Measurements from ENCODE around the gene SLC44A4. TPM values are rescaled to one million over a fixed set of nuclear protein-coding genes. Genes with fewer than 3 reads are reported as not detected.
"Not testable (repeated sequence)": the region's sequence is repeated elsewhere in the genome, so short reads cannot be mapped to it uniquely, and the experiment has no call there.

SLC44A4 gene
- total RNA-seq, 5 donors from 2014 or later (not counting 1 experiment from before 2014, with no cell fraction given), result 0.13 to 0.96 (median 0.57) TPM; not detected in 2

GRCh38 chr6:31908791-31909190, 30.0 kb upstream of the SLC44A4 start:
- no peak overlapping the region for H3K4me3 Mint-ChIP-seq
- no peaks in the 10 kb centered on the region for H3K36me3 ChIP-seq (ENCODE audit: control insufficient read depth in 2 of 2, extremely low read depth in 1 of 2, insufficient read depth in 1 of 2, low read length in 1 of 2)
- no peaks in the 10 kb centered on the region for H3K9me3 Mint-ChIP-seq
- no peaks in the 10 kb centered on the region for H3K4me1 Mint-ChIP-seq
- no peak overlapping the region for H3K27ac Mint-ChIP-seq
- no peak overlapping the region for H3K27ac ChIP-seq (ENCODE audit: low read length)
- H3K9me3 ChIP-seq, result no peaks in the 10 kb centered on the region
- ChIA-PET CTCF (no interaction called here), POLR2A (no interaction called here)
- no peaks in the 10 kb centered on the region for H3K36me3 Mint-ChIP-seq
- H3K4me1 ChIP-seq (ENCODE audit: control insufficient read depth in 1 of 2, extremely low read depth in 1 of 2, insufficient read depth in 2 of 2, low read length in 2 of 2), result no peaks in the 10 kb centered on the region
- H3K4me3 ChIP-seq (ENCODE audit: control insufficient read depth in 1 of 2, extremely low read depth in 1 of 2, low read length in 1 of 2), result no peak overlapping the region
- ATAC-seq (replicated peaks in 1 of 4) (no peak), DNase-seq (no peak)
- peaks cover 0 to 3% of the 10 kb centered on the region in 2 donors for H3K27me3 Mint-ChIP-seq
- no CpG with 5 or more reads among the region's 4 CpGs for WGBS (ENCODE audit: insufficient coverage)
- peaks cover 0 to 27% of the 10 kb centered on the region in 2 experiments for H3K27me3 ChIP-seq (replicated peaks in 1 of 2; ENCODE audit: control insufficient read depth in 2 of 2, extremely low read depth in 1 of 2, insufficient read depth in 2 of 2, low read length in 1 of 2)

GRCh38 chr6:31908255-31908654, 29.5 kb upstream of the SLC44A4 start:
- H3K9me3 ChIP-seq; H3K9me3 Mint-ChIP-seq; H3K27me3 Mint-ChIP-seq; POLR2A ChIA-PET; H3K4me1 ChIP-seq (ENCODE audit: control insufficient read depth in 1 of 2, extremely low read depth in 1 of 2, insufficient read depth in 2 of 2, low read length in 2 of 2); H3K4me3 Mint-ChIP-seq; CTCF ChIA-PET; H3K36me3 Mint-ChIP-seq; H3K4me1 Mint-ChIP-seq; DNase-seq; H3K36me3 ChIP-seq (ENCODE audit: control insufficient read depth in 2 of 2, extremely low read depth in 1 of 2, insufficient read depth in 1 of 2, low read length in 1 of 2); H3K27ac Mint-ChIP-seq; H3K4me3 ChIP-seq (ENCODE audit: control insufficient read depth in 1 of 2, extremely low read depth in 1 of 2, low read length in 1 of 2); H3K27ac ChIP-seq (ENCODE audit: low read length); ATAC-seq (replicated peaks in 1 of 4): not testable (repeated sequence)
- WGBS (ENCODE audit: insufficient coverage), result 92% methylated on average over 2 of the region's 5 CpGs
- peaks cover 0 to 24% of the 10 kb centered on the region in 2 experiments for H3K27me3 ChIP-seq (replicated peaks in 1 of 2; ENCODE audit: control insufficient read depth in 2 of 2, extremely low read depth in 1 of 2, insufficient read depth in 2 of 2, low read length in 1 of 2)

GRCh38 chr6:31907158-31907813, 28.5 kb upstream of the SLC44A4 start:
- H3K9me3 ChIP-seq, result no peaks in the 10 kb centered on the region
- peaks cover 9 to 10% (median 9%) of the 10 kb centered on the region in 3 donors for H3K4me1 Mint-ChIP-seq
- no peak overlapping the region for H3K4me3 ChIP-seq (ENCODE audit: control insufficient read depth in 1 of 2, extremely low read depth in 1 of 2, low read length in 1 of 2)
- no peaks in the 10 kb centered on the region for H3K9me3 Mint-ChIP-seq
- no peaks in the 10 kb centered on the region for H3K36me3 ChIP-seq (ENCODE audit: control insufficient read depth in 2 of 2, extremely low read depth in 1 of 2, insufficient read depth in 1 of 2, low read length in 1 of 2)
- 44% methylated on average over 3 of the region's 7 CpGs for WGBS (ENCODE audit: insufficient coverage)
- ATAC-seq (replicated peaks in 1 of 4) (no peak), DNase-seq (no peak)
- peaks cover 0 to 1% of the 10 kb centered on the region in 2 donors for H3K27me3 Mint-ChIP-seq
- H3K36me3 Mint-ChIP-seq, result no peaks in the 10 kb centered on the region
- H3K4me3 Mint-ChIP-seq, result no peak overlapping the region
- no peak overlapping the region for H3K27ac ChIP-seq (ENCODE audit: low read length)
- ChIA-PET CTCF (interaction anchor here in 1 of 2 donors (0.7 kb wide), 1 partner anchor 46 kb away, joined by 5 read pairs; no protein-coding TSS in a partner anchor), POLR2A (interaction anchor here (0.5 to 0.7 kb wide), 3 partner anchors 9 to 415 kb away, joined by 6 to 8 read pairs (median 7); no protein-coding TSS in a partner anchor)
- H3K4me1 ChIP-seq (ENCODE audit: control insufficient read depth in 1 of 2, extremely low read depth in 1 of 2, insufficient read depth in 2 of 2, low read length in 2 of 2), result peaks cover 0 to 7% of the 10 kb centered on the region in 2 experiments
- peaks cover 0 to 18% of the 10 kb centered on the region in 2 experiments for H3K27me3 ChIP-seq (replicated peaks in 1 of 2; ENCODE audit: control insufficient read depth in 2 of 2, extremely low read depth in 1 of 2, insufficient read depth in 2 of 2, low read length in 1 of 2)
- no peak overlapping the region for H3K27ac Mint-ChIP-seq

GRCh38 chr6:31906727-31907126, 27.9 kb upstream of the SLC44A4 start:
- not testable (repeated sequence) for DNase-seq; H3K36me3 ChIP-seq (ENCODE audit: control insufficient read depth in 2 of 2, extremely low read depth in 1 of 2, insufficient read depth in 1 of 2, low read length in 1 of 2); H3K4me3 ChIP-seq (ENCODE audit: control insufficient read depth in 1 of 2, extremely low read depth in 1 of 2, low read length in 1 of 2); H3K27me3 Mint-ChIP-seq; H3K4me1 ChIP-seq (ENCODE audit: control insufficient read depth in 1 of 2, extremely low read depth in 1 of 2, insufficient read depth in 2 of 2, low read length in 2 of 2); H3K27ac Mint-ChIP-seq; ATAC-seq (replicated peaks in 1 of 4); H3K9me3 ChIP-seq; H3K27ac ChIP-seq (ENCODE audit: low read length); H3K36me3 Mint-ChIP-seq; H3K4me3 Mint-ChIP-seq; H3K9me3 Mint-ChIP-seq
- H3K4me1 Mint-ChIP-seq, result peaks cover 9 to 11% (median 9%) of the 10 kb centered on the region in 3 donors
- CTCF ChIA-PET, result interaction anchor here (0.7 kb wide), 2 partner anchors 46 to 248 kb away, joined by 3 to 5 read pairs; no protein-coding TSS in a partner anchor
- POLR2A ChIA-PET, result interaction anchor here (0.5 to 0.6 kb wide), 2 partner anchors 9 to 30 kb away, joined by 6 to 8 read pairs; no protein-coding TSS in a partner anchor
- 78% methylated on average over 5 of the region's 8 CpGs for WGBS (ENCODE audit: insufficient coverage)
- H3K27me3 ChIP-seq (replicated peaks in 1 of 2; ENCODE audit: control insufficient read depth in 2 of 2, extremely low read depth in 1 of 2, insufficient read depth in 2 of 2, low read length in 1 of 2), result peaks cover 0 to 18% of the 10 kb centered on the region in 2 experiments

- H3K4me3 Mint-ChIP-seq, result no peak overlapping the region
- no peak overlapping the region for H3K4me3 ChIP-seq (ENCODE audit: control insufficient read depth in 1 of 2, extremely low read depth in 1 of 2, low read length in 1 of 2)
- H3K4me1 Mint-ChIP-seq, result peaks cover 9 to 12% (median 11%) of the 10 kb centered on the region in 3 donors
- no peaks in the 10 kb centered on the region for H3K36me3 ChIP-seq (ENCODE audit: control insufficient read depth in 2 of 2, extremely low read depth in 1 of 2, insufficient read depth in 1 of 2, low read length in 1 of 2)
- ChIA-PET POLR2A (no interaction called here), CTCF (interaction anchor here in 1 of 2 donors (0.7 kb wide), 1 partner anchor 249 kb away, joined by 3 read pairs; no protein-coding TSS in a partner anchor)
- H3K36me3 Mint-ChIP-seq, result no peaks in the 10 kb centered on the region
- 64% methylated on average over 3 of the region's 4 CpGs for WGBS (ENCODE audit: insufficient coverage)
- H3K27ac ChIP-seq (ENCODE audit: low read length), result no peak overlapping the region
- H3K27me3 ChIP-seq (replicated peaks in 1 of 2; ENCODE audit: control insufficient read depth in 2 of 2, extremely low read depth in 1 of 2, insufficient read depth in 2 of 2, low read length in 1 of 2), result peaks cover 0 to 17% of the 10 kb centered on the region in 2 experiments
- no peaks in the 10 kb centered on the region for H3K9me3 Mint-ChIP-seq
- H3K27me3 Mint-ChIP-seq, result no peaks in the 10 kb centered on the region
- DNase-seq (no peak), ATAC-seq (replicated peaks in 1 of 4) (no peak)
- peaks cover under 1 to 11% of the 10 kb centered on the region in 2 experiments for H3K4me1 ChIP-seq (ENCODE audit: control insufficient read depth in 1 of 2, extremely low read depth in 1 of 2, insufficient read depth in 2 of 2, low read length in 2 of 2)
- H3K27ac Mint-ChIP-seq, result no peak overlapping the region
- no peaks in the 10 kb centered on the region for H3K9me3 ChIP-seq
Measured at GRCh38 chr6:31906122-31906521, 27.3 kb upstream of the SLC44A4 start.

- Mint-ChIP-seq H3K4me3 (no peak overlapping the region), H3K4me1 (peaks cover 11 to 12% (median 11%) of the 10 kb centered on the region in 3 donors), H3K36me3 (no peaks in the 10 kb centered on the region), H3K27me3 (no peaks in the 10 kb centered on the region), H3K9me3 (no peaks in the 10 kb centered on the region), H3K27ac (no peak overlapping the region)
- no CpG with 5 or more reads among the region's 1 CpG for WGBS (ENCODE audit: insufficient coverage)
- Histone ChIP-seq H3K27me3 (replicated peaks in 1 of 2; ENCODE audit: control insufficient read depth in 2 of 2, extremely low read depth in 1 of 2, insufficient read depth in 2 of 2, low read length in 1 of 2) (peaks cover 0 to 9% of the 10 kb centered on the region in 2 experiments), H3K27ac (ENCODE audit: low read length) (no peak overlapping the region), H3K4me3 (ENCODE audit: control insufficient read depth in 1 of 2, extremely low read depth in 1 of 2, low read length in 1 of 2) (no peak overlapping the region), H3K36me3 (ENCODE audit: control insufficient read depth in 2 of 2, extremely low read depth in 1 of 2, insufficient read depth in 1 of 2, low read length in 1 of 2) (no peaks in the 10 kb centered on the region), H3K9me3 (no peaks in the 10 kb centered on the region), H3K4me1 (ENCODE audit: control insufficient read depth in 1 of 2, extremely low read depth in 1 of 2, insufficient read depth in 2 of 2, low read length in 2 of 2) (peaks cover 6 to 20% of the 10 kb centered on the region in 2 experiments)
- ChIA-PET POLR2A (interaction anchor here in 1 of 2 donors (0.6 kb wide), 1 partner anchor 1339 kb away, joined by 5 read pairs; no protein-coding TSS in a partner anchor), CTCF (interaction anchor here in 1 of 2 donors (0.6 kb wide), 1 partner anchor 209 kb away, joined by 3 read pairs; no protein-coding TSS in a partner anchor)
- ATAC-seq (replicated peaks in 1 of 4) (no peak), DNase-seq (no peak)
Measured at GRCh38 chr6:31905041-31905440, 26.2 kb upstream of the SLC44A4 start.
